Common myeloid progenitor, CD34-positive (primary cell): Measurements from ENCODE around the gene INPP4B.

Source experiments
- CTCF ChIA-PET: fragments of 350-600 bp; sonication (Branson Sonifier 250); formaldehyde crosslinking; loops from one replicate; lab custom pipeline; 2021; ENCODE audit warnings: antibody characterized with exemption; lab: Charles Lee
- POLR2A ChIA-PET: fragments of 350-600 bp; sonication (Branson Sonifier 250); formaldehyde crosslinking; loops from one replicate; lab custom pipeline; 2021; ENCODE audit warnings: antibody characterized with exemption; lab: Charles Lee
- DNase-seq, 3 donors: peaks; one replicate each; pipeline versions ENCODE4 v3.0.0 to v3.0.0-alpha.2; 2013
- H3K27ac ChIP-seq, 2 experiments: 1 replicate in 1 of 2; 2 replicates in 1 of 2; pipeline ENCODE4 v1.7.0; 2013; ENCODE audit warnings: inconsistent platforms in 2 of 2, low read length in 2 of 2, mild to moderate bottlenecking in 2 of 2, low read depth in 1 of 2, moderate library complexity in 1 of 2; ENCODE audit not compliant: severe bottlenecking in 2 of 2, insufficient read depth in 1 of 2, poor library complexity in 1 of 2
- H3K27me3 ChIP-seq, 5 experiments: replicated peaks in 2 of 5; 1 replicate in 3 of 5; 2 replicates in 2 of 5; pipeline versions ENCODE4 v1.6.1 to v1.7.0; 2013; ENCODE audit warnings: low read length in 4 of 5, mild to moderate bottlenecking in 2 of 5, moderate library complexity in 2 of 5, inconsistent platforms in 1 of 5; ENCODE audit not compliant: insufficient read depth in 5 of 5, control insufficient read depth in 4 of 5
- H3K36me3 ChIP-seq, 4 experiments: 1 replicate in 2 of 4; 2 replicates in 2 of 4; pipeline versions ENCODE4 v1.6.1 to v1.7.0; 2013; ENCODE audit warnings: low read length in 3 of 4, control low read depth in 1 of 4, mild to moderate bottlenecking in 1 of 4; ENCODE audit not compliant: control insufficient read depth in 4 of 4, insufficient read depth in 4 of 4
- H3K4me1 ChIP-seq, 4 experiments: 1 replicate in 3 of 4; 2 replicates in 1 of 4; pipeline versions ENCODE4 v1.6.1 to v1.7.1; 2013; ENCODE audit warnings: low read length in 3 of 4, mild to moderate bottlenecking in 3 of 4, control low read depth in 1 of 4, inconsistent platforms in 1 of 4, moderate library complexity in 1 of 4; ENCODE audit not compliant: control insufficient read depth in 4 of 4, insufficient read depth in 4 of 4; ENCODE audit errors: control extremely low read depth in 1 of 4
- H3K4me3 ChIP-seq, 7 experiments: 1 replicate in 4 of 7; 2 replicates in 3 of 7; pipeline versions ENCODE4 v1.5.1 to v1.7.0; 2013; ENCODE audit warnings: mild to moderate bottlenecking in 7 of 7, low read length in 6 of 7, moderate library complexity in 6 of 7, inconsistent platforms in 2 of 7, low read depth in 2 of 7, control low read depth in 1 of 7; ENCODE audit not compliant: insufficient read depth in 4 of 7, control insufficient read depth in 1 of 7; ENCODE audit errors: extremely low read depth in 1 of 7
- H3K9me3 ChIP-seq, 5 experiments: 1 replicate in 4 of 5; 2 replicates in 1 of 5; pipeline versions ENCODE4 v1.6.1 to v1.7.1; 2013; ENCODE audit warnings: low read length in 4 of 5, mild to moderate bottlenecking in 2 of 5, inconsistent platforms in 1 of 5, low read depth in 1 of 5, moderate library complexity in 1 of 5; ENCODE audit not compliant: control insufficient read depth in 4 of 5, insufficient read depth in 2 of 5; ENCODE audit errors: control extremely low read depth in 1 of 5
- WGBS: methylation state at CpG from one replicate; pipeline ENCODE4 v1.1.5; 2013; ENCODE audit not compliant: insufficient coverage; 5-methylcytosine and 5-hydroxymethylcytosine counted together

The INPP4B gene

DNA sequence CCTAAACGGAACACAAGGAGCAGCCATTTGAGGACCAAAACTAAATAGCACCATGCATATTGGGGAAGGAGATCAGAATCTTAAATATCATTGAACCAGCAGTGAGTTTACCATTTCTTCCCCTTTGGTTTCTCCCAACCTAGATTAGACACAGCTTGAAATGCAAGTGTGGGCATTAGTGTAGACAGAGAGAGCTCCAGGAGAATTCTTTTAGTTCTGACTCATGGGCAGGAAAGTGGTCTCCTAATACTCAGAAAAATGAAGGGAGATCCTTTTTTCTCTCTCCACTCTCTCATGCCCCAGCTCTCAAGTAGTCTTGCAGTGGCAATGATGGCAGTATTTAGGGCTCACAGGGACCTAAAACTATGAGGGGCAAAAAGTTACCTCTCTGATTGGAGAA is 567.9 kb downstream of the INPP4B start:
- ChIA-PET CTCF (interaction anchor here (0.9 kb wide), 1 partner anchor 9 kb away, joined by 3 read pairs; no protein-coding TSS in a partner anchor), POLR2A (no interaction called here)
- Histone ChIP-seq H3K27me3 (no peaks in the 10 kb centered on the region), H3K9me3 (no peaks in the 10 kb centered on the region), H3K36me3 (peaks cover 0 to 3% (median under 1%) of the 10 kb centered on the region in 4 experiments), H3K4me3 (no peak overlapping the region), H3K27ac (no peak overlapping the region), H3K4me1 (peaks cover 0 to 6% (median 5%) of the 10 kb centered on the region in 4 experiments)
- WGBS, result no CpG with 5 or more reads among the region's 1 CpG
- no peak for DNase-seq

DNA sequence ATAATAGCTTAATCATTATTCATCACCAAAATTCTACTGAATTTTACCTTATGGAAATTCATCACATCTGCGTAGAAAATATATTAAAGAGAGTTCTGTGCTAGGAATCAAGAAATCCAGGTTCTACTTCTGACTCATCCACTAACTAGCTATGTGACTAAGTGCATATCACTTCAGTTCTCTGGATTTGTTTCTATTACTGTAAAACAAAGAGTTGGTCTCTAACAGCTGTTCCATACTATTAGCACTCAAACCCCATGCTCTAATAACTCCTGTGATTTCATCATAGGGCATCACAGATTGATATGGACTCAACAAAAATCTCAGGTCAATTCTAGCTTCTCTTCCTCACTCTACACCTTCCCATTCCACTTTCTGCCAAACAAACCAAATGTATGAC is 572.0 kb downstream of the INPP4B start:
- H3K4me1 ChIP-seq, result peaks cover 0 to 5% (median 0%) of the 10 kb centered on the region in 4 experiments
- H3K27me3 ChIP-seq, result no peaks in the 10 kb centered on the region
- H3K9me3 ChIP-seq, result no peaks in the 10 kb centered on the region
- no peak overlapping the region for H3K27ac ChIP-seq
- WGBS, result no CpG with 5 or more reads among the region's 1 CpG
- no peak for DNase-seq
- peaks cover 0 to 6% (median 5%) of the 10 kb centered on the region in 4 experiments for H3K36me3 ChIP-seq
- POLR2A ChIA-PET, result no interaction called here
- CTCF ChIA-PET, result interaction anchor here (1.2 kb wide), 1 partner anchor 9 kb away, joined by 3 read pairs; no protein-coding TSS in a partner anchor
- no peak overlapping the region for H3K4me3 ChIP-seq

DNA sequence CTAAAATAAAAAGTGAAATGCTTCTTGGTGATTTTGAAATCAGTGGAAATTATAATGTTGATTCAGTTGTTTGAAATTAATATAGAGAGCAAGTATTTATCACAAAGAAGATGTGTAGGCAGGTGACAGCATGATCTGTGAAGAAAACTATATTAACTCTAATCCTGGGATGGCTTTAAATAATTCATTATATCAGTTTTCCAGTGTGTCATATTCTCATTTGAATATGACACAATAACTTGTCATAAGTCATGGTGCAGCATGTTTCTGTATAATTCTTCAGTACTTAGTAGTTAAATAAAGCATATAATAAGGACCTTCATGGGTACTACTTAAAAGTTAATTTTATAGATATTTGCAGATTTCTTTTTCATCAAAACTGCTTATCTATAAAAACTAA is 573.6 kb downstream of the INPP4B start:
- POLR2A ChIA-PET, result interaction anchor here (1.2 kb wide), 1 partner anchor 14 kb away, joined by 4 read pairs; no protein-coding TSS in a partner anchor
- Histone ChIP-seq H3K9me3 (no peaks in the 10 kb centered on the region), H3K27ac (no peak overlapping the region), H3K36me3 (peaks cover 0 to 6% (median 3%) of the 10 kb centered on the region in 4 experiments), H3K4me1 (no peaks in the 10 kb centered on the region), H3K27me3 (no peaks in the 10 kb centered on the region), H3K4me3 (no peak overlapping the region)
- CTCF ChIA-PET, result no interaction called here
- DNase-seq, result no peak

DNA sequence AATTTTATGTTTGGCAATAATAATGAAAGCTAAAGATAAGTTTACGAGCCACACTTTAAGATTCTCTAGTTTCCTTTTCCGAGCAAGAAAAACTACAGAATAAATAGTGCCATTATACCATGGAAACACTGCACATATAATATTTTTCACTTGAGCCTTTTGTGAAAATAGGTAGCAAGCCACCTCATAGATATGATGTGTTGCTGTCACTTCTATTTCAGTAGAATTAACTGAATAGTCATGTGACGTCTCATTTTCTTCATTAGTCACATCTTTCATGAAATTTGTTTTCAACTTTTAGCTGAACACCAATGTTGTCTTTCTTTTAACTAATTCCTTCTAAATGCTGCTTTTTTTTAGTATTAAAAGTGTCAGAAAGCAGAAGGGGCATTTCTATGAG is 574.3 kb downstream of the INPP4B start:
- DNase-seq, result no peak
- no peak overlapping the region for H3K27ac ChIP-seq
- H3K9me3 ChIP-seq, result no peaks in the 10 kb centered on the region
- peaks cover 0 to 6% (median 3%) of the 10 kb centered on the region in 4 experiments for H3K36me3 ChIP-seq
- H3K4me3 ChIP-seq, result no peak overlapping the region
- ChIA-PET CTCF (no interaction called here), POLR2A (no interaction called here)
- WGBS, result no CpG with 5 or more reads among the region's 3 CpGs
- H3K27me3 ChIP-seq, result no peaks in the 10 kb centered on the region
- H3K4me1 ChIP-seq, result no peaks in the 10 kb centered on the region

DNA sequence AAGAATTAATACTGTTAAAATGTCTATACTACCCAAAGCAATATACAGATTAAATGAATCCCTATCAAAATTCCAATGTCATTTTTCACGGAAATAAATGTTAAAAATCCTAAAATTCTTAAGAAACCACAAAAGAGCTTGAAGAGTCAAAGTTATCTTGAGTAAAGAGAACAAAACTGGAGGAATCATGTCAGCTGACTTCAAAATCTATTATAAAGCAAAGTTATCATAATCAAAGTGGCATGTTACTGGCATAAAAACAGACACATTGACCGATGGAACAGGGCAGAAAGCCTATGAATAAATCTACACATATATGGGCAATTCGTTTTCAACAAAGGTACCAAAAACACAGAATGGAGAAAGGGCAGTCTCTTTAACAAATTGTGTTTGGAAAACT is 579.0 kb downstream of the INPP4B start:
- H3K27ac ChIP-seq, result no peak overlapping the region
- no peak overlapping the region for H3K4me3 ChIP-seq
- ChIA-PET POLR2A (no interaction called here), CTCF (no interaction called here)
- H3K36me3 ChIP-seq, result peaks cover 0 to 5% (median 3%) of the 10 kb centered on the region in 4 experiments
- 100% methylated on average over 1 of the region's 3 CpGs for WGBS
- no peaks in the 10 kb centered on the region for H3K9me3 ChIP-seq
- no peak for DNase-seq
- no peaks in the 10 kb centered on the region for H3K4me1 ChIP-seq
- no peaks in the 10 kb centered on the region for H3K27me3 ChIP-seq

DNA sequence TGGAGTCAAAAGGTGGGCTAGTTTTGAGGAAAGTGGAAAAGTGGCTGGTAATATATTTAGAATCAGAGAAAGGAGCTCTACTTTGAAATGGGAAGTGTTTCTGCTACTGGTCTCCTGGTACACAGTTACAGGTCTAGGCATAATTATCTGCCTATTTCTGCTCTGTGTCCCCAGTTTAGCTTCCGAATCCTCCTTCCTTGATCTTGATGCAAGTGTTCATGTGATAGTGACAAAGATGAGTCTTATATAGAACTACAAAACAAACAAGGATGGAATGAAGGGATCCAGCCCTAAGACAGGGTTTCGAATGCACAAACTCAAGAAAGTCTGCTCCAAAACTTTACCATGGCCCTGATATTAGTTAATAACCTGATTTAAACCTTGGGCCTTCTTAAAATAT is 580.2 kb downstream of the INPP4B start:
- no peaks in the 10 kb centered on the region for H3K27me3 ChIP-seq
- peaks cover 0 to 5% (median 3%) of the 10 kb centered on the region in 4 experiments for H3K36me3 ChIP-seq
- peaks cover 0 to 4% (median 0%) of the 10 kb centered on the region in 4 experiments for H3K4me1 ChIP-seq
- DNase-seq, result no peak
- no peaks in the 10 kb centered on the region for H3K9me3 ChIP-seq
- no peak overlapping the region for H3K4me3 ChIP-seq
- WGBS, result 100% methylated on average over 2 of the region's 2 CpGs
- POLR2A ChIA-PET, result no interaction called here
- no peak overlapping the region for H3K27ac ChIP-seq
- CTCF ChIA-PET, result no interaction called here

DNA sequence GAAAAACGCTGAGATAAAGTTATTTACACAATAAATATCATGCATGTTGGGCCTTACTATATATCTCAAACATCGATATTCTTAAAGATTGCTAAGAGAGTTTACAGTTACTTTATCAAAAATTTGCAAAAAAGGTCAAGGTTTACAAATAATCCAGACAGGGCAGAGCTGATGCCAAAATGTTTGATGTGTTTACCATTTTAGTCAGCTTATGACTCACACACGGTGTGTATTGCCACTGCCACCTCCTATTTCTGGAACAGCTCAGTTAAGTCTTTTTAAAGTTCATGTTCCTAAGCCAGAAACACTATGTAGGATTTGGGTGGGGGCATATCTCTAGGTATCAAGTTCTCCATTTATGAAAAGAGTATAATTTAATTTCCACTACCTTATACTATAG is 580.6 kb downstream of the INPP4B start:
- Histone ChIP-seq H3K4me1 (peaks cover 0 to 4% (median 0%) of the 10 kb centered on the region in 4 experiments), H3K27ac (no peak overlapping the region), H3K36me3 (peaks cover 0 to 5% (median 3%) of the 10 kb centered on the region in 4 experiments), H3K4me3 (no peak overlapping the region), H3K27me3 (no peaks in the 10 kb centered on the region), H3K9me3 (no peaks in the 10 kb centered on the region)
- ChIA-PET CTCF (no interaction called here), POLR2A (no interaction called here)
- DNase-seq, result no peak
- WGBS, result 83% methylated on average over 1 of the region's 3 CpGs
